Activated CD8-positive, alpha-beta memory T cell treated with anti-CD3 and anti-CD28 coated beads, Interleukin-2, amount 10 ng/mL, durations not matched to agents 7 days and 5 days (primary cell): ENCODE results near the gene TUBA1C. TPM values are rescaled to one million over a fixed set of nuclear protein-coding genes. Genes with fewer than 3 reads are reported as not detected.
A peak's percentile ranks its signal among the peaks of the same experiment; 100 is the strongest.
"Not testable (repeated sequence)": the region's sequence is repeated elsewhere in the genome, so short reads cannot be mapped to it uniquely, and the experiment has no call there.

ENCODE experiments used
- ATAC-seq: fragments of 150-1000 bp; cut with Tn5 transposase; one replicate; pipeline ENCODE4 v1.10.0; 2021; ENCODE audit warnings: moderate library complexity
- CTCF ChIA-PET: fragments of 350-600 bp; sonication (Branson Sonifier 250); formaldehyde crosslinking; loops from one replicate; lab custom pipeline; 2021; ENCODE audit warnings: antibody characterized with exemption; lab: Charles Lee
- DNase-seq: peaks from one replicate; pipeline ENCODE4 v3.0.0-alpha.2; 2020
- H3K27ac Mint-ChIP-seq: one replicate; pipeline ENCODE4 v1.8.0; 2021; ENCODE audit warnings: mild to moderate bottlenecking, mixed read lengths
- H3K27me3 Mint-ChIP-seq: one replicate; pipeline ENCODE4 v1.8.0; 2021; ENCODE audit warnings: mixed read lengths
- H3K36me3 Mint-ChIP-seq: one replicate; pipeline ENCODE4 v1.8.0; 2021; ENCODE audit warnings: mild to moderate bottlenecking, mixed read lengths
- H3K4me1 Mint-ChIP-seq: one replicate; pipeline ENCODE4 v1.8.0; 2021; ENCODE audit warnings: mixed read lengths
- H3K4me3 Mint-ChIP-seq: one replicate; pipeline ENCODE4 v1.8.0; 2021; ENCODE audit warnings: mild to moderate bottlenecking, moderate library complexity, mixed read lengths
- H3K9me3 Mint-ChIP-seq: one replicate; pipeline ENCODE4 v1.8.0; 2022; ENCODE audit warnings: low read depth, mixed read lengths
- total RNA-seq, 2 experiments: library from RNA; stranded (reverse); gene quantifications; one replicate each; pipeline ENCODE4 v1.2.3, GENCODE V29; 2021

TUBA1C gene
- total RNA-seq, 2 experiments from 2014 or later: 264 to 266 TPM

DNA sequence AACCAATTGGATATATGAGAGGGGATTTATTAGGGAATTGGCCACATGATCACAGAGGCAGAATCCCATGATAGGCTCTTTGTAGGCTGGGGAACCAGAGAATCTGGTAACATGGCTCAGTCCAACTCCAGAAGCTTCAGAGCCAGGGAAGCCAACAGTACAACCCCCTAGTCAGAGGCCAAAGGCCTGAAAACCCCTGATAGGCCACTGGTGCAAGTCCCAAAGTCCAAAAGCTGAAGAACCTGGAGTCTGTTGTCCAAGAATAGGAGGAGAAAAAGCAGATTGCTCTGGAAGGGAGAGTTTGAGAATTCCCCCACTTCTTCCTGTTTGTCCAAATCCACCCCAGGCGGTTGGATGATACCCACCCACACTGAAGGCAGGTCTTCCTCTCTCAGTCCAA is 49.9 kb downstream of the TUBA1C start:
- ATAC-seq (no peak), DNase-seq (no peak)
- Mint-ChIP-seq H3K4me1 (no peaks in the 10 kb centered on the region), H3K4me3 (no peak overlapping the region), H3K27me3 (peaks cover 22% of the 10 kb centered on the region), H3K27ac (no peak overlapping the region), H3K36me3 (no peaks in the 10 kb centered on the region), H3K9me3 (no peaks in the 10 kb centered on the region)
- CTCF ChIA-PET: interaction anchor here (1.4 to 1.6 kb wide), 2 partner anchors 23 to 28 kb away, joined by 4 to 5 read pairs; no protein-coding TSS in a partner anchor

DNA sequence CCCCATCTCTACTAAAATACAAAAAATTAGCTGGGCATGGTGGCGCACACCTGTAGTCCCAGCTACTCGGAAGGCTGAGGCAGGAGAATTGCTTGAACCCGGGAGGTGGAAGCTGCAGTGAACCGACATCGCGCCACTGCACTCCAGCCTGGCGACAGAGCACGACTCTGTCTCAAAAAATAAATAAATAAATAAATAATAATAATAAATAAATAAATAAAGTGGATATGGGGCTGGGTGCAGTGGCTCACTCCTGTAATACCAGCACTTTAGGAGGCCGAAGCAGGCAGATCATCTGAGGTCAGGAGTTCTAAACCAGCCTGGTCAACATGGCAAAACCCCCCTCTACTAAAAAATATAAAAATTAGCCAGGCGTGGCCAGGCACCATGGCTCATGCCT is 52.2 kb downstream of the TUBA1C start:
- CTCF ChIA-PET, H3K27ac Mint-ChIP-seq, H3K4me3 Mint-ChIP-seq, H3K4me1 Mint-ChIP-seq, H3K36me3 Mint-ChIP-seq, H3K9me3 Mint-ChIP-seq, H3K27me3 Mint-ChIP-seq, ATAC-seq, DNase-seq: not testable (repeated sequence)

DNA sequence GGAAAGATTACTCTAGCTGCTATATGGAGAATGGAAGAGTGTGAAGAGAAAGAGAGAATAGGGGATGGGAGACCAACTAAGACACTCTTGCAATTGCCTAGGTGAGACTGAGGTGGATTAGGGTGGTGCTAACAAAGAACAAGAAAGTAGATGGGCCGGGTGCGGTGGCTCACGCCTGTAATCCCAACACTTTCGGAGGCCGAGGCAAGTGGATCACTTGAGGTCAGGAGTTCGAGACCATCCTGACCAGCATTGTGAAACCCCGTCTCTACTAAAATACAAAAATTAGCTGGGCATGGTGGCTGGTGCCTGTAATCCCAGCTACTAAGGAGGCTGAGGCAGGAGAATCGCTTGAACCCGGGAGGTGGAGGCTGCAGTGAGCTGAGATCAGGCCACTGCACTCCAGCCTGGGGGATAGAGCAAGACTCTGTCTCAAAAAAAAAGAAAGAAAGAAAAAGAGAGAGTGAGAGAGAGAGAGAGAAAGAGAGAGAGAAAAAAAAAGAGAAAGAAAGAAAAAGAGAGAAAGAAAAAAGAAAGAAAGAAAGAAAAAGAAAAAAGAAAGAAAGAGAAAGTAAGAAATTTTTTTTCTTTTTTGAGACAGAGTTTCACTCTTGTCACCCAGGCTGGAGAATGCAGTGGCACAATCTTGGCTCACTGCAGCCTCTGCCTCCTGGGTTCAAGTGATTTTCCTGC is 55.7 kb downstream of the TUBA1C start:
- CTCF ChIA-PET: interaction anchor here (1.8 to 5.5 kb wide), 3 partner anchors 12 to 25 kb away, joined by 5 to 45 read pairs (median 35); partner anchors contain the start of genes C1QL4 and PRPH
- H3K9me3 Mint-ChIP-seq, H3K27me3 Mint-ChIP-seq, H3K4me3 Mint-ChIP-seq, ATAC-seq, H3K27ac Mint-ChIP-seq, DNase-seq: not testable (repeated sequence)
- H3K36me3 Mint-ChIP-seq: peaks cover 14% of the 10 kb centered on the region
- H3K4me1 Mint-ChIP-seq: peaks cover 26% of the 10 kb centered on the region

DNA sequence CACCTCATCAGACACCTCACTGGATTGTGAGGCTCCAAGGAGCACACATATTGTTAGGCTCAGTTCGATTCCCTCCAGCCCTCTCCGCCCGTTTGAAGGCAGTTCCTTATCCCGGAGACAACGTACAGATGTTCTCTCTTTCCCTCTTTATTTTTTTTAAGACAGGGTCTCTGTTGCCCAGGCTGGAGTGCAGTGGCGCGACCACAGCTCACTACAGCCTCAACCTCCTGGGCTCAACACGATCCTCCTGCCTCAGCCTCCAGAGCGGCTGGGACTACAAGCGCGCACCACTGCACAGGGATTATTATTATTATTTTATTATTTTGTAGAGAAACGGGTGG is 57.5 kb downstream of the TUBA1C start:
- H3K4me1 Mint-ChIP-seq: peaks cover 28% of the 10 kb centered on the region
- CTCF ChIA-PET: interaction anchor here (0.6 to 5.5 kb wide), 17 partner anchors 9 to 1615 kb away, joined by 3 to 45 read pairs (median 5); partner anchors contain the start of genes C1QL4, DNAJC22, PRPH and TUBA1B
- no peaks in the 10 kb centered on the region for H3K9me3 Mint-ChIP-seq
- H3K4me3 Mint-ChIP-seq: peak overlapping the region; percentile 97
- DNase-seq: no peak
- ATAC-seq: no peak
- peaks cover 25% of the 10 kb centered on the region for H3K36me3 Mint-ChIP-seq
- H3K27me3 Mint-ChIP-seq: no peaks in the 10 kb centered on the region
- H3K27ac Mint-ChIP-seq: peak overlapping the region; percentile 98

DNA sequence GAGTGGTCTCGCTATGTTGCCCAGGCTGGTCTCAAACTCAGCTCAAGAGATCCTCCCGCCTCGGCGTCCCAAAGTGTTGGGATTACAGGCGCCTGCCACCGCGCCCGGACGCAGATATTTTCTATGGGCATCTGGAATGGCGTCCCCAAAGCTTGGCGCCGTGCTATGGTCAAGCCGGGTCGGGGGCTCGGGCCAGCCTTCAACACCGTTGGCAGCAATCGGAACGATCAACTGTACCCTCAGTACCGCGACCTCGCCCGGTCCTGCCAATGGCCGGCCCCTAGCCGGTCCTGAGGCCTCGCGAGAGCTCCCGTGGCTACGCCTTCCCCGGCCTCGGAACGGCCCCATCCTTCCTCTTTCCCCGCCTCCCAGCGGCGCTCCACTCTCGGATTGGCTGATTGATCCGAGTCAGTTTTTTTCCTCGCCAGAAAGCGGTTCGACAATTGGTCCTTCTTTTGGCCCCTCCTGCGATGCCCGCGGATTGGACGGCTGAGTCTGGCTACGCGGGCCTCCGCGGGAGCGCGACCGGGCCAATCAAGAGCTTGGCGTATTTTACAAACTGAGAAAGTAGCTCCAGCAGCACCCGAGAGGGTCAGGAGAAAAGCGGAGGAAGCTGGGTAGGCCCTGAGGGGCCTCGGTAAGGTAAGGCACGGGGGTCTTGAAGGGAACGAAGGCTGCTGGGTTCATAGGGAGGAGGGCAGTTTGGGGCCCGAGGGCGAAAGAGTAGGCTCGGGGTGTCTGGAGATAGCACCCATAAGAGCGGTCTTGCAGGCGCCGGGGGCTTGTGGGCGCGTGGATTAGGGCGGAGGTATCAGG is 58.0 kb downstream of the TUBA1C start, which contains the start of gene TROAP:
Gene TROAP, plus strand, starts transcription at position 548 of the 816 bp plus-strand sequence. CDS start 354 bp downstream, outside the sequence.
- Mint-ChIP-seq H3K9me3 (no peaks in the 10 kb centered on the region), H3K27me3 (no peaks in the 10 kb centered on the region), H3K4me3 (peak within 1 kb of the TSS; percentile 97), H3K4me1 (peaks cover 28% of the 10 kb centered on the region), H3K27ac (peak within 1 kb of the TSS; percentile 98), H3K36me3 (peaks cover 30% of the 10 kb centered on the region)
- DNase-seq (peak; percentile 99), ATAC-seq (peak; percentile 98)
- CTCF ChIA-PET: interaction anchor here (0.6 to 5.5 kb wide), 17 partner anchors 9 to 1616 kb away, joined by 3 to 45 read pairs (median 5); partner anchors contain the start of genes C1QL4, DNAJC22, PRPH and TUBA1B

DNA sequence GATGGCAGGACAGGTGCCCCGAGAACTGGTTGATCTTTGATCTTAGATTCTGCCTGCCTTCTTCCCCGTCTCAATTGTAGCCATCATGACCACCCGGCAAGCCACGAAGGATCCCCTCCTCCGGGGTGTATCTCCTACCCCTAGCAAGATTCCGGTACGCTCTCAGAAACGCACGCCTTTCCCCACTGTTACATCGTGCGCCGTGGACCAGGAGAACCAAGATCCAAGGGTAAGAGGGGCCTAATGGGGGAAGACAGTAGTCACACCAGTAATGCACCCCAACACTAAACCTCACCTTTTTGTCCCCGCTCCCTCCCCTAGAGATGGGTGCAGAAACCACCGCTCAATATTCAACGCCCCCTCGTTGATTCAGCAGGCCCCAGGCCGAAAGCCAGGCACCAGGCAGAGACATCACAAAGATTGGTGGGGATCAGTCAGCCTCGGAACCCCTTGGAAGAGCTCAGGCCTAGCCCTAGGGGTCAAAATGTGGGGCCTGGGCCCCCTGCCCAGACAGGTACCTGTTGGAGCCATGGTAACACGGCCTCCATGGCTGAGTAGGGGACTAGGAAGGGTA is 58.7 kb downstream of the TUBA1C start:
- Mint-ChIP-seq H3K4me1 (peaks cover 28% of the 10 kb centered on the region), H3K9me3 (no peaks in the 10 kb centered on the region), H3K27ac (peak overlapping the region; percentile 98), H3K36me3 (peaks cover 31% of the 10 kb centered on the region), H3K4me3 (peak overlapping the region; percentile 97), H3K27me3 (no peaks in the 10 kb centered on the region)
- CTCF ChIA-PET: interaction anchor here (1.0 to 5.5 kb wide), 10 partner anchors 8 to 280 kb away, joined by 3 to 45 read pairs (median 12); partner anchors contain the start of genes C1QL4, DNAJC22, PRPH and TUBA1B
- ATAC-seq (no peak), DNase-seq (no peak)

Other genes with a start within 250 kb of the TUBA1C start
- gene PRKAG1, start 246.3 kb upstream of the TUBA1C start, total RNA-seq: 10 to 100 TPM; 58.9 to 66.0 TPM
- gene KMT2D, start 204.3 kb upstream of the TUBA1C start, total RNA-seq: 100 to 1,000 TPM; 107 to 132 TPM
- gene RHEBL1, start 195.1 kb upstream of the TUBA1C start, total RNA-seq: 10 to 100 TPM; 14.9 to 15.1 TPM
- gene DHH, start 170.3 kb upstream of the TUBA1C start, total RNA-seq: under 1 TPM in 1 of 2 experiments, not detected in 1; 0.15 TPM
- gene LMBR1L, start 154.2 kb upstream of the TUBA1C start, total RNA-seq: 10 to 100 TPM; 46.9 to 53.4 TPM
- gene TUBA1B, start 133.7 kb upstream of the TUBA1C start, total RNA-seq: 1,000 to 10,000 TPM; 1,970 to 2,009 TPM
- 10 to 100 TPM; 91.0 to 96.5 TPM for gene TUBA1A, start 76.0 kb upstream of the TUBA1C start, total RNA-seq
- under 1 TPM; 0.26 to 0.35 TPM for gene PRPH, start 30.1 kb downstream of the TUBA1C start, total RNA-seq
- 100 to 1,000 TPM in 1 of 2 experiments, 10 to 100 TPM in 1; 89.5 to 107 TPM for gene TROAP, start 58.2 kb downstream of the TUBA1C start, total RNA-seq
- not detected for gene C1QL4, start 72.1 kb downstream of the TUBA1C start, total RNA-seq
- gene DNAJC22, start 81.8 kb downstream of the TUBA1C start, total RNA-seq: under 1 TPM in 1 of 2 experiments, not detected in 1; 0.05 TPM
- 10 to 100 TPM; 11.3 to 18.1 TPM for gene SPATS2, start 102.4 kb downstream of the TUBA1C start, total RNA-seq